A204.1 (cell line): ENCODE measurements around the gene PLXNB1.
"Not testable (repeated sequence)": the region's sequence is repeated elsewhere in the genome, so short reads cannot be mapped to it uniquely, and the experiment has no call there.

Experiments
- FAIRE-seq: peaks from 2 replicates; lab custom pipeline; 2012; peaks lifted over from hg19 to GRCh38; lab: Jason Lieb, UNC

The PLXNB1 gene

GRCh38 chr3:48465531-48466378 is 35.9 kb upstream of the PLXNB1 start:
- FAIRE-seq, result peak; percentile 99

- no peak for FAIRE-seq
These were observed 35.3 kb upstream of the PLXNB1 start for GRCh38 chr3:48465237-48465530.

GRCh38 chr3:48464713-48465221 is 34.9 kb upstream of the PLXNB1 start:
- no peak for FAIRE-seq

GRCh38 chr3:48463703-48464102 is 33.8 kb upstream of the PLXNB1 start:
- no peak for FAIRE-seq

GRCh38 chr3:48461767-48462166 is 31.9 kb upstream of the PLXNB1 start:
- FAIRE-seq, result not testable (repeated sequence)

- no peak for FAIRE-seq
These were observed 30.6 kb upstream of the PLXNB1 start for GRCh38 chr3:48460517-48460902.

- FAIRE-seq, result no peak
These were observed 30.1 kb upstream of the PLXNB1 start for GRCh38 chr3:48459773-48460516.

GRCh38 chr3:48459331-48459730 is 29.4 kb upstream of the PLXNB1 start:
- no peak for FAIRE-seq

GRCh38 chr3:48456456-48456855 is 26.6 kb upstream of the PLXNB1 start:
- FAIRE-seq, result no peak

- no peak for FAIRE-seq
These were observed 21.4 kb upstream of the PLXNB1 start for GRCh38 chr3:48451270-48451669.

- FAIRE-seq, result no peak
These were observed 16.7 kb upstream of the PLXNB1 start, which contains the start of gene ATRIP for GRCh38 chr3:48446425-48447193. Gene ATRIP, plus strand, starts transcription at chr3:48446737. Its CDS starts 109 bp downstream, at chr3:48446846.

- FAIRE-seq, result no peak
These were observed 16.1 kb upstream of the PLXNB1 start for GRCh38 chr3:48446043-48446424.

GRCh38 chr3:48445277-48445882 is 15.5 kb upstream of the PLXNB1 start:
- FAIRE-seq, result no peak

GRCh38 chr3:48441940-48442339 is 12.1 kb upstream of the PLXNB1 start:
- no peak for FAIRE-seq

GRCh38 chr3:48440590-48440958 is 10.7 kb upstream of the PLXNB1 start:
- no peak for FAIRE-seq

- FAIRE-seq, result peak; percentile 97
These were observed 10.1 kb upstream of the PLXNB1 start, which contains the start of the genes CCDC51 and TMA7 for GRCh38 chr3:48439820-48440589. Gene CCDC51, minus strand, starts transcription at chr3:48440119. Its CDS starts 4,991 bp downstream, at chr3:48435128. Gene TMA7, plus strand, starts transcription at chr3:48440257. Its CDS starts 40 bp downstream, at chr3:48440297.

- FAIRE-seq, result no peak
These were observed 7.9 kb upstream of the PLXNB1 start for GRCh38 chr3:48437812-48438211.

- no peak for FAIRE-seq
These were observed 7.0 kb upstream of the PLXNB1 start for GRCh38 chr3:48436855-48437254.

GRCh38 chr3:48436477-48436787 is 6.5 kb upstream of the PLXNB1 start:
- no peak for FAIRE-seq

GRCh38 chr3:48435774-48436476 is 6.0 kb upstream of the PLXNB1 start:
- FAIRE-seq, result peak; percentile 68

- FAIRE-seq, result no peak
These were observed 5.3 kb upstream of the PLXNB1 start for GRCh38 chr3:48435223-48435595.
